Stomach (tissue), 9 donors: ENCODE data around the gene AKAP13. TPM values are rescaled to one million over a fixed set of nuclear protein-coding genes. Genes with fewer than 3 reads are reported as not detected.

Source experiments
- DNase-seq, 2 donors: peaks; one replicate each; pipeline versions ENCODE4 v3.0.0 to v3.0.0-alpha.2; 2013 to 2019
- H3K27ac ChIP-seq, 5 donors: fragments of 200-600 bp in 4 of 5; sonication (generic) in 4 of 5; one replicate each; pipeline ENCODE4 v1.5.1; 2013 to 2019; ENCODE audit warnings: mild to moderate bottlenecking in 1 of 5, moderate library complexity in 1 of 5
- H3K27me3 ChIP-seq, 3 donors: fragments of 200-600 bp; sonication (generic); one replicate each; pipeline ENCODE4 v1.5.1; 2017 to 2019; ENCODE audit warnings: mixed run types in 1 of 3
- H3K36me3 ChIP-seq, 4 donors: fragments of 200-600 bp; sonication (generic); 1 replicate in 3 of 4; 2 replicates in 1 of 4; pipeline ENCODE4 v1.5.1; 2016 to 2019
- H3K4me1 ChIP-seq, 4 donors: fragments of 200-600 bp; sonication (generic); one replicate each; pipeline ENCODE4 v1.5.1; 2016 to 2019
- H3K4me3 ChIP-seq, 4 donors: fragments of 200-600 bp; sonication (generic) in 3 of 4; one replicate each; pipeline ENCODE4 v1.5.1; 2016 to 2019; ENCODE audit warnings: mild to moderate bottlenecking in 1 of 4
- H3K9me3 ChIP-seq, 4 donors: fragments of 200-600 bp; sonication (generic); one replicate each; pipeline ENCODE4 v1.5.1; 2016 to 2019
- CTCF ChIP-seq, 7 experiments: fragments of 450-650 bp in 4 of 7; fragments of 200-600 bp in 3 of 7; sonication (generic) in 3 of 7; IDR thresholded peaks; one replicate each; pipeline ENCODE4 v1.5.1; 2016 to 2019; ENCODE audit warnings: antibody characterized with exemption in 7 of 7, control low read depth in 2 of 7, mild to moderate bottlenecking in 1 of 7
- EP300 ChIP-seq: sonication (generic); formaldehyde crosslinking; IDR thresholded peaks from one replicate; pipeline ENCODE4 v1.6.1; 2017; ENCODE audit warnings: antibody characterized with exemption
- POLR2A ChIP-seq, 4 donors: fragments of 450-650 bp; IDR thresholded peaks; one replicate each; pipeline ENCODE4 v1.6.1; 2016; ENCODE audit warnings: antibody characterized with exemption in 4 of 4, control low read depth in 2 of 4, mild to moderate bottlenecking in 1 of 4, moderate library complexity in 1 of 4
- POLR2AphosphoS5 ChIP-seq, 3 donors: sonication (generic); formaldehyde crosslinking; IDR thresholded peaks; one replicate each; pipeline ENCODE4 v1.6.1; 2016; ENCODE audit warnings: antibody characterized with exemption in 3 of 3
- WGBS, 5 donors: extraction: QIAGEN DNeasy Blood & Tissue Kit in 3 of 5; methylation state at CpG; one replicate each; pipeline versions ENCODE4 v1.1.5 to v1.1.7; 2013 to 2018; 5-methylcytosine and 5-hydroxymethylcytosine counted together
- intact Hi-C: fragments of 100-400 bp; cut with DNase I; formaldehyde crosslinking; loops from one replicate; pipeline ENCODE4 v1.15.1; 2023; ENCODE audit warnings: low total_unique reads
- polyA plus RNA-seq, 3 donors: library from polyadenylated mRNA; stranded (reverse); fragments of 200-250 nt; gene quantifications; one replicate each; pipeline ENCODE4 v1.2.3, GENCODE V29; 2013
- total RNA-seq, 5 donors: library from RNA; depleted of rRNA; stranded (reverse); fragments of >200 nt; gene quantifications; one replicate each; pipeline versions ENCODE4 v1.1.0 to v1.2.3, GENCODE V29; 2014 to 2016
- donor health status: healthy with polysubstance abuse.
- donor health status: Bipolar disorder and iron deficiency.
- donor health status: healthy.

The AKAP13 gene
- total and polyA plus RNA-seq, 8 donors, result 33.1 to 395 (median 138) TPM

GRCh38 chr15:85604194-85604593 lies 223.8 kb downstream of the AKAP13 start:
- WGBS, 5 donors, result 96 to 99% (median 98%) methylated on average over 3 of the region's 3 CpGs

GRCh38 chr15:85606738-85607137 lies 226.3 kb downstream of the AKAP13 start:
- H3K9me3 ChIP-seq, result no peaks in the 10 kb centered on the region
- TF ChIP-seq EP300 (no peak), POLR2A (IDR thresholded peaks at IDR 0.05) (no peak), CTCF (IDR thresholded peaks at IDR 0.05) (no peak)
- H3K27ac ChIP-seq, result peak overlapping the region in 4 of 5 donors; percentile 0 to 68 (median 56)
- peaks cover 0 to 53% (median 24%) of the 10 kb centered on the region in 4 donors for H3K36me3 ChIP-seq
- WGBS, 5 donors, result 20 to 43% (median 22%) methylated on average over 2 of the region's 2 CpGs
- intact Hi-C loops, result no loop called here
- peaks cover 7 to 55% (median 28%) of the 10 kb centered on the region in 4 donors for H3K4me1 ChIP-seq
- no peak overlapping the region for H3K4me3 ChIP-seq
- no peak for DNase-seq
- H3K27me3 ChIP-seq, result no peaks in the 10 kb centered on the region

More at GRCh38 chr15:85604194-85604593, 223.8 kb downstream of the AKAP13 start:
- intact Hi-C loops, result no loop called here
- H3K27ac ChIP-seq, result no peak overlapping the region
- no peaks in the 10 kb centered on the region for H3K9me3 ChIP-seq
- H3K36me3 ChIP-seq, result peaks cover 0 to 35% (median 19%) of the 10 kb centered on the region in 4 donors
- TF ChIP-seq POLR2A (IDR thresholded peaks at IDR 0.05), result no peak
- TF ChIP-seq EP300, result no peak
- TF ChIP-seq CTCF (IDR thresholded peaks at IDR 0.05), result no peak
- TF ChIP-seq POLR2AphosphoS5 (IDR thresholded peaks at IDR 0.05), result no peak
- no peak for DNase-seq
- no peaks in the 10 kb centered on the region for H3K27me3 ChIP-seq
- peaks cover 12 to 53% (median 31%) of the 10 kb centered on the region in 4 donors for H3K4me1 ChIP-seq
- no peak overlapping the region for H3K4me3 ChIP-seq

GRCh38 chr15:85607141-85607806 lies 226.9 kb downstream of the AKAP13 start:
- peaks cover 7 to 58% (median 28%) of the 10 kb centered on the region in 4 donors for H3K4me1 ChIP-seq
- no peak overlapping the region for H3K4me3 ChIP-seq
- H3K27me3 ChIP-seq, result no peaks in the 10 kb centered on the region
- no peak for DNase-seq
- no peaks in the 10 kb centered on the region for H3K9me3 ChIP-seq
- intact Hi-C loops, result no loop called here
- H3K36me3 ChIP-seq, result peaks cover 0 to 51% (median 22%) of the 10 kb centered on the region in 4 donors
- WGBS, 5 donors, result 16 to 33% (median 21%) methylated on average over 2 of the region's 2 CpGs
- no peak for TF ChIP-seq POLR2A (IDR thresholded peaks at IDR 0.05)
- no peak for TF ChIP-seq EP300
- no peak for TF ChIP-seq CTCF (IDR thresholded peaks at IDR 0.05)
- TF ChIP-seq POLR2AphosphoS5 (IDR thresholded peaks at IDR 0.05), result peak in 1 of 3 donors; percentile 6
- H3K27ac ChIP-seq, result peak overlapping the region in 4 of 5 donors; percentile 0 to 68 (median 56)

- Histone ChIP-seq H3K27ac (peak overlapping the region in 3 of 5 donors; percentile 55 to 68 (median 57)), H3K9me3 (no peaks in the 10 kb centered on the region), H3K4me1 (peaks cover 7 to 58% (median 28%) of the 10 kb centered on the region in 4 donors), H3K27me3 (no peaks in the 10 kb centered on the region), H3K4me3 (no peak overlapping the region), H3K36me3 (peaks cover 0 to 46% (median 18%) of the 10 kb centered on the region in 4 donors)
- intact Hi-C loops, result no loop called here
- peak in 1 of 2 donors; percentile 71 for DNase-seq
- TF ChIP-seq EP300 (no peak), CTCF (IDR thresholded peaks at IDR 0.05) (no peak), POLR2AphosphoS5 (IDR thresholded peaks at IDR 0.05) (peak in 1 of 3 donors; percentile 35), POLR2A (IDR thresholded peaks at IDR 0.05) (no peak)
- WGBS, 5 donors, result 19 to 38% (median 21%) methylated on average over 1 of the region's 1 CpG
Measured at GRCh38 chr15:85607842-85608241, 227.4 kb downstream of the AKAP13 start.
